ENCODE measurements around the gene ING5.
"Not testable (repeated sequence)": the region's sequence is repeated elsewhere in the genome, so short reads cannot be mapped to it uniquely, and the experiment has no call there.

ING5 gene

GRCh38 chr2:241741016-241741415, 39.2 kb downstream of the ING5 start:
- ChIA-PET CTCF (interaction anchor here (0.8 to 1.1 kb wide), 2 partner anchors 45 to 138 kb away, joined by 3 read pairs; no protein-coding TSS in a partner anchor), POLR2A (no interaction called here)
- TF ChIP-seq, protein P1, sequence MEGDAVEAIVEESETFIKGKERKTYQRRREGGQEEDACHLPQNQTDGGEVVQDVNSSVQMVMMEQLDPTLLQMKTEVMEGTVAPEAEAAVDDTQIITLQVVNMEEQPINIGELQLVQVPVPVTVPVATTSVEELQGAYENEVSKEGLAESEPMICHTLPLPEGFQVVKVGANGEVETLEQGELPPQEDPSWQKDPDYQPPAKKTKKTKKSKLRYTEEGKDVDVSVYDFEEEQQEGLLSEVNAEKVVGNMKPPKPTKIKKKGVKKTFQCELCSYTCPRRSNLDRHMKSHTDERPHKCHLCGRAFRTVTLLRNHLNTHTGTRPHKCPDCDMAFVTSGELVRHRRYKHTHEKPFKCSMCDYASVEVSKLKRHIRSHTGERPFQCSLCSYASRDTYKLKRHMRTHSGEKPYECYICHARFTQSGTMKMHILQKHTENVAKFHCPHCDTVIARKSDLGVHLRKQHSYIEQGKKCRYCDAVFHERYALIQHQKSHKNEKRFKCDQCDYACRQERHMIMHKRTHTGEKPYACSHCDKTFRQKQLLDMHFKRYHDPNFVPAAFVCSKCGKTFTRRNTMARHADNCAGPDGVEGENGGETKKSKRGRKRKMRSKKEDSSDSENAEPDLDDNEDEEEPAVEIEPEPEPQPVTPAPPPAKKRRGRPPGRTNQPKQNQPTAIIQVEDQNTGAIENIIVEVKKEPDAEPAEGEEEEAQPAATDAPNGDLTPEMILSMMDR (IDR thresholded peaks at IDR 0.05; ENCODE audit: control extremely low read depth, extremely low read depth, low read depth, missing control alignments), result no peak
- DNase-seq (ENCODE audit: extremely low spot score), result no peak

DNA sequence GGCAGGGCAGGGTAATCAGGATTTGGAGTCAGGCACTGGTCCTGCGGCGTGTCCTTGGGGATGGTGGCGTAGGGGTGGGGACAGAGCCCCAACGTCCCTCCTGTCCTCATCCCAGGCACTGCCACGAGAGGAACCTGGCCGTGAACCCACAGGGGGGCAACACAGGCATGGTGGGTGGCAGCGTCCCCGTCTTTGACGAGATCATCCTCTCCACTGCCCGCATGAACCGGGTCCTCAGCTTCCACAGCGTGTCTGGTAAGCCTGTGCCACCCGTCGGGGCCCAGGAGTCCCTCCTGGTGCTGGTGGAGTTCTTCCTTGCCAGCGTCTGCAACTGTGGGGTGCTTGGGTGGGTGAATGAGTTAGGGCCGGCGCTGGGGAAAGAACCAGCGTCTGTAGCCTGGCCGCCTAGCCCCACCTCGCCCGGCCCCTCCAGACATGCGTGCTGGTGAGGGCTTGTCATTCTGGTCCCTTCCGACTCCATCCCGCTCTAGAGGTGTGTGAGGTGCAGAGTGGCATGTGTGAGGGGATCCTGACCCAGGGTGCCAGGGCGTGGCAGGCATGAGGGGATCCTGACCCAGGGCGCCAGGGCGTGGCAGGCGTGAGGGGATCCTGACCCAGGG, 40.6 kb downstream of the ING5 start:
- TF ChIP-seq, protein P1 (IDR thresholded peaks at IDR 0.05; ENCODE audit: control extremely low read depth, extremely low read depth, low read depth, missing control alignments), result no peak
- ChIA-PET CTCF (interaction anchor here (1.5 kb wide), 1 partner anchor 11 kb away, joined by 4 read pairs; no protein-coding TSS in a partner anchor), POLR2A (no interaction called here)
- no peak for DNase-seq (ENCODE audit: extremely low spot score)

GRCh38 chr2:241743008-241743407, 41.2 kb downstream of the ING5 start:
- POLR2A ChIA-PET; DNase-seq (ENCODE audit: extremely low spot score): not testable (repeated sequence)
- CTCF ChIA-PET, result interaction anchor here (1.5 kb wide), 1 partner anchor 12 kb away, joined by 4 read pairs; no protein-coding TSS in a partner anchor

GRCh38 chr2:241743620-241744019, 41.8 kb downstream of the ING5 start:
- DNase-seq (ENCODE audit: extremely low spot score), result no peak
- TF ChIP-seq, protein P1 (IDR thresholded peaks at IDR 0.05; ENCODE audit: control extremely low read depth, extremely low read depth, low read depth, missing control alignments), result no peak
- CTCF ChIA-PET, result interaction anchor here (1.5 kb wide), 1 partner anchor 12 kb away, joined by 4 read pairs; no protein-coding TSS in a partner anchor
- POLR2A ChIA-PET, result no interaction called here

- TF ChIP-seq, protein P1 (IDR thresholded peaks at IDR 0.05; ENCODE audit: control extremely low read depth, extremely low read depth, low read depth, missing control alignments), result no peak
- ChIA-PET CTCF (interaction anchor here (1.4 to 1.5 kb wide), 2 partner anchors 13 to 20 kb away, joined by 3 to 4 read pairs; no protein-coding TSS in a partner anchor), POLR2A (no interaction called here)
- no peak for DNase-seq (ENCODE audit: extremely low spot score)
Measured at GRCh38 chr2:241744028-241744754, 42.4 kb downstream of the ING5 start.

DNA sequence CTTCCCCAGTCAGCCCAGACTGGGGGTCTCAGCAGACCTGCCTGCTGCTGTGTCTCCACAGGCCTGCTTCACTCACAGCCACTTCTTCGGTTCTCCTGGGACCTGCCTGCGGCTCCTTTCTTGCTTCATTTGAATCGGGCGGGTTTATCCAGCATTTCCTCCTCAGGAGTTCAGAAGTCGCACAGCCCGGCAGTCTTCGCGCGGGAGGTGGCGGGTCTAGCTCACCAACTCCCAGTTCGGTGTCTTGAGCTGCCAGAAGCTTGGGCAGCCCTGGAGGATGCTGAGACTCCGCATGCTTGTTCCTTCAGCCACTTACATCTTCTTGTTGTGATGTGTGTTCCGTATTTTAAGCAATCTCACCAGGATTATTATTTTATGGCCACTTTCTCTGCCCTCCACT, 43.4 kb downstream of the ING5 start:
- no peak for DNase-seq (ENCODE audit: extremely low spot score)
- CTCF ChIA-PET, result interaction anchor here (1.4 kb wide), 1 partner anchor 19 kb away, joined by 3 read pairs; no protein-coding TSS in a partner anchor
- POLR2A ChIA-PET, result no interaction called here

More for the DNA sequence above, 43.4 kb downstream of the ING5 start:
- TF ChIP-seq, protein P1 (IDR thresholded peaks at IDR 0.05; ENCODE audit: control extremely low read depth, extremely low read depth, low read depth, missing control alignments), result no peak

Data from GM10248 (cell line).